Measurements from ENCODE around the gene PODXL. TPM values are rescaled to one million over a fixed set of nuclear protein-coding genes. Genes with fewer than 3 reads are reported as not detected.

Gene PODXL
- total and polyA plus RNA-seq, 10 of the 15 experiments (the other 5 are each of a cell fraction or from before 2014, with no cell fraction given): 0.04 to 1.8 (median 0.38) TPM

DNA sequence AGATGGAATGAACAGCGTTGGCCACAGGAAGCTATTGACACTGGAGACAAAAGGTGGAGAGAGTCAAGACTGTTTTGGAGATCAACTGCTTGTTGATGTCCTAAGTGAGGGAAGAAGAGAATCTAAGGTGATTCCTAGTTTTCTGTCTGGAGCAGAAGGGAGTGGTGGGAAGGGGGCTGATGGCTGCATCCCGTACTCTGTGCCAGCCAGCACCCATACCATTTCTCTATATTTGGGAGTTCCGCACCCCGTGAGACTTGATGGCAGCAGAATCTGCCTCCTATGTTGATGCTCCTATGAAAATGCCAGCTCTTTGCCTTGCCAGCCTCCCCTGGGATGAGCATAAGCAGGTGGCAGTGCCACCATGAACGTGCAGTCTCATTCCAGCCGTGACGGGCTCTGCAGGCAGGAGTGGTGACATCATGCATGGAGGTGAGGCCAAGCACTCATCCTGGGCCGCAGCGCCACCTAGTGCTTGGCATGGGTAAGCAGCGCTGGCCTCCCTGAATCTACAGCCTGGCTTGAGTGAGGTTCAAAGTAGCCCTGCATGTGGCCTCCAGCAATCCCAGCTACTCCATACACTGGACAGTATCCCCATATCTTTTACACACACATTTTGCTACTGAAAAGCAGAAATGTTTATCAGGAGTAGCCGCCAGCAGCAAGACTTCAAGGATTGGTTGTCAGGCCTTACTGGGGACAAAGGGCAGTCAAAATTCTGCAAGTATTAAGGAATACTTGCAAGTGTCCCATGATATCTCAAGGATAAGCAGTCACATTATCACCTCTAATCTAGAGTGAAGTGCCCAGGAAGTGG lies 43.0 kb downstream of the PODXL start (continued):
- TF ChIP-seq, protein P1, sequence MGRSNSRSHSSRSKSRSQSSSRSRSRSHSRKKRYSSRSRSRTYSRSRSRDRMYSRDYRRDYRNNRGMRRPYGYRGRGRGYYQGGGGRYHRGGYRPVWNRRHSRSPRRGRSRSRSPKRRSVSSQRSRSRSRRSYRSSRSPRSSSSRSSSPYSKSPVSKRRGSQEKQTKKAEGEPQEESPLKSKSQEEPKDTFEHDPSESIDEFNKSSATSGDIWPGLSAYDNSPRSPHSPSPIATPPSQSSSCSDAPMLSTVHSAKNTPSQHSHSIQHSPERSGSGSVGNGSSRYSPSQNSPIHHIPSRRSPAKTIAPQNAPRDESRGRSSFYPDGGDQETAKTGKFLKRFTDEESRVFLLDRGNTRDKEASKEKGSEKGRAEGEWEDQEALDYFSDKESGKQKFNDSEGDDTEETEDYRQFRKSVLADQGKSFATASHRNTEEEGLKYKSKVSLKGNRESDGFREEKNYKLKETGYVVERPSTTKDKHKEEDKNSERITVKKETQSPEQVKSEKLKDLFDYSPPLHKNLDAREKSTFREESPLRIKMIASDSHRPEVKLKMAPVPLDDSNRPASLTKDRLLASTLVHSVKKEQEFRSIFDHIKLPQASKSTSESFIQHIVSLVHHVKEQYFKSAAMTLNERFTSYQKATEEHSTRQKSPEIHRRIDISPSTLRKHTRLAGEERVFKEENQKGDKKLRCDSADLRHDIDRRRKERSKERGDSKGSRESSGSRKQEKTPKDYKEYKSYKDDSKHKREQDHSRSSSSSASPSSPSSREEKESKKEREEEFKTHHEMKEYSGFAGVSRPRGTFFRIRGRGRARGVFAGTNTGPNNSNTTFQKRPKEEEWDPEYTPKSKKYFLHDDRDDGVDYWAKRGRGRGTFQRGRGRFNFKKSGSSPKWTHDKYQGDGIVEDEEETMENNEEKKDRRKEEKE (IDR thresholded peaks at IDR 0.05): no peak
- TF ChIP-seq SRF (IDR thresholded peaks at IDR 0.05; ENCODE audit: low read depth in 2 of 2, low read length in 2 of 2): no peak
- TF ChIP-seq, protein P2, sequence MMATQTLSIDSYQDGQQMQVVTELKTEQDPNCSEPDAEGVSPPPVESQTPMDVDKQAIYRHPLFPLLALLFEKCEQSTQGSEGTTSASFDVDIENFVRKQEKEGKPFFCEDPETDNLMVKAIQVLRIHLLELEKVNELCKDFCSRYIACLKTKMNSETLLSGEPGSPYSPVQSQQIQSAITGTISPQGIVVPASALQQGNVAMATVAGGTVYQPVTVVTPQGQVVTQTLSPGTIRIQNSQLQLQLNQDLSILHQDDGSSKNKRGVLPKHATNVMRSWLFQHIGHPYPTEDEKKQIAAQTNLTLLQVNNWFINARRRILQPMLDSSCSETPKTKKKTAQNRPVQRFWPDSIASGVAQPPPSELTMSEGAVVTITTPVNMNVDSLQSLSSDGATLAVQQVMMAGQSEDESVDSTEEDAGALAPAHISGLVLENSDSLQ (IDR thresholded peaks at IDR 0.05): no peak
- TF ChIP-seq, protein P3, sequence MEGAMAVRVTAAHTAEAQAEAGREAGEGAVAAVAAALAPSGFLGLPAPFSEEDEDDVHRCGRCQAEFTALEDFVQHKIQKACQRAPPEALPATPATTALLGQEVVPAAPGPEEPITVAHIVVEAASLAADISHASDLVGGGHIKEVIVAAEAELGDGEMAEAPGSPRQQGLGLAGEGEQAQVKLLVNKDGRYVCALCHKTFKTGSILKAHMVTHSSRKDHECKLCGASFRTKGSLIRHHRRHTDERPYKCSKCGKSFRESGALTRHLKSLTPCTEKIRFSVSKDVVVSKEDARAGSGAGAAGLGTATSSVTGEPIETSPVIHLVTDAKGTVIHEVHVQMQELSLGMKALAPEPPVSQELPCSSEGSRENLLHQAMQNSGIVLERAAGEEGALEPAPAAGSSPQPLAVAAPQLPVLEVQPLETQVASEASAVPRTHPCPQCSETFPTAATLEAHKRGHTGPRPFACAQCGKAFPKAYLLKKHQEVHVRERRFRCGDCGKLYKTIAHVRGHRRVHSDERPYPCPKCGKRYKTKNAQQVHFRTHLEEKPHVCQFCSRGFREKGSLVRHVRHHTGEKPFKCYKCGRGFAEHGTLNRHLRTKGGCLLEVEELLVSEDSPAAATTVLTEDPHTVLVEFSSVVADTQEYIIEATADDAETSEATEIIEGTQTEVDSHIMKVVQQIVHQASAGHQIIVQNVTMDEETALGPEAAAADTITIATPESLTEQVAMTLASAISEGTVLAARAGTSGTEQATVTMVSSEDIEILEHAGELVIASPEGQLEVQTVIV (IDR thresholded peaks at IDR 0.05; ENCODE audit: borderline replicate concordance, partially characterized antibody): no peak
- TF ChIP-seq BRCA1 (IDR thresholded peaks at IDR 0.05; ENCODE audit: low read depth, low read length): no peak
- TF ChIP-seq GATAD2B (conservative IDR thresholded peaks at IDR 0.05; ENCODE audit: low read depth): no peak
- no peak for TF ChIP-seq STAT3 (IDR thresholded peaks at IDR 0.05; ENCODE audit: low read depth, low read length)
- no peak for TF ChIP-seq SMAD5 (IDR thresholded peaks at IDR 0.05; ENCODE audit: low read depth)
- TF ChIP-seq CREB1 (IDR thresholded peaks at IDR 0.05; ENCODE audit: low read depth): peak; percentile 41; the same call in 1 of the 2 replicates
- no peak for TF ChIP-seq ZZZ3 (IDR thresholded peaks at IDR 0.05; ENCODE audit: control insufficient read depth, insufficient read length, low read depth)
- no peak for TF ChIP-seq NR2F1 (conservative IDR thresholded peaks at IDR 0.05)
- TF ChIP-seq MEF2A (IDR thresholded peaks at IDR 0.05; ENCODE audit: insufficient read depth, low read depth, low read length): no peak
- no peak for TF ChIP-seq POU2F2 (IDR thresholded peaks at IDR 0.05; ENCODE audit: borderline replicate concordance, low read depth, low read length)
- TF ChIP-seq, protein P4, sequence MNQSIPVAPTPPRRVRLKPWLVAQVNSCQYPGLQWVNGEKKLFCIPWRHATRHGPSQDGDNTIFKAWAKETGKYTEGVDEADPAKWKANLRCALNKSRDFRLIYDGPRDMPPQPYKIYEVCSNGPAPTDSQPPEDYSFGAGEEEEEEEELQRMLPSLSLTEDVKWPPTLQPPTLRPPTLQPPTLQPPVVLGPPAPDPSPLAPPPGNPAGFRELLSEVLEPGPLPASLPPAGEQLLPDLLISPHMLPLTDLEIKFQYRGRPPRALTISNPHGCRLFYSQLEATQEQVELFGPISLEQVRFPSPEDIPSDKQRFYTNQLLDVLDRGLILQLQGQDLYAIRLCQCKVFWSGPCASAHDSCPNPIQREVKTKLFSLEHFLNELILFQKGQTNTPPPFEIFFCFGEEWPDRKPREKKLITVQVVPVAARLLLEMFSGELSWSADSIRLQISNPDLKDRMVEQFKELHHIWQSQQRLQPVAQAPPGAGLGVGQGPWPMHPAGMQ (IDR thresholded peaks at IDR 0.05; ENCODE audit: borderline replicate concordance): no peak
- TF ChIP-seq SMC3 (IDR thresholded peaks at IDR 0.05; ENCODE audit: borderline replicate concordance, low read length): peak; percentile 68
- TF ChIP-seq SP1 (IDR thresholded peaks at IDR 0.05; ENCODE audit: low read depth, low read length): no peak
- TF ChIP-seq TCF7 (IDR thresholded peaks at IDR 0.05; ENCODE audit: borderline replicate concordance): no peak
- TF ChIP-seq YBX1 (IDR thresholded peaks at IDR 0.05): no peak
- no peak for TF ChIP-seq PAX5 (IDR thresholded peaks at IDR 0.05; ENCODE audit: borderline replicate concordance, low read depth, low read length)
- no peak for TF ChIP-seq EGR1 (IDR thresholded peaks at IDR 0.05; ENCODE audit: borderline replicate concordance in 1 of 2, low read depth in 2 of 2, low read length in 2 of 2)
- no peak for TF ChIP-seq CBX3 (IDR thresholded peaks at IDR 0.05; ENCODE audit: borderline replicate concordance, low read depth)
- TF ChIP-seq TAF1 (IDR thresholded peaks at IDR 0.05; ENCODE audit: borderline replicate concordance, low read depth, low read length): no peak
- TF ChIP-seq EZH2 (IDR thresholded peaks at IDR 0.05; ENCODE audit: borderline replicate concordance, control insufficient read depth, low read depth, low read length): no peak
- TF ChIP-seq SUZ12 (IDR thresholded peaks at IDR 0.05; ENCODE audit: unreplicated experiment): no peak
